ENCODE results near the gene EXOC3.
"Not testable (repeated sequence)": the region's sequence is repeated elsewhere in the genome, so short reads cannot be mapped to it uniquely, and the experiment has no call there.

Gene EXOC3

DNA sequence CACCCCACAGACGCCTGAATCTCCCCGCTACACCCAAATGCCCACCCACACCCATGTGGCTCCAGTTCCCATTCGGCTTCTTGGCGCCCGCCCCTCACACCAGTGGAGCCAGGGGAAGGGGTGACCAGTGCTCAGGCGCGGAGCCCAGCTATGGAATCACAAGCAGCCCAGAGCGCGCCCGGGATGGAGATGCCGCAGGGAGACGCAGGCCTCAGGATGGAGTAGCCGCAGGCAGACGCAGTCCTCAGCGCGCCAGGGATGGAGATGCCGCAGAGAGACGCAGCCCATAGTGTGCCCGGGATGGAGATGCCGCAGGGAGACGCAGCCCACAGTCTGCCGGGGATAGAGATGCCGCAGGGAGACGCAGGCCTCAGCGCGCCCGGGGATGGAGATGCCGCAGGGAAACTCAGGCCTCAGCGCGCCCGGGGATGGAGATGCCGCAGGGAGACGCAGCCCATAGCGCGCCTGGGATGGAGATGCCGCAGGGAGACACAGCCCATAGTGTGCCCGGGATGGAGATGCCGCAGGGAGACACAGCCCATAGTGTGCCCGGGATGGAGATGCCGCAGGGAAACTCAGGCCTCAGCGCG, 65.1 kb downstream of the EXOC3 start:
- not testable (repeated sequence) for DNase-seq

- DNase-seq, result no peak
Measured at GRCh38 chr5:509611-510185, 66.7 kb downstream of the EXOC3 start.

- DNase-seq, result no peak
Measured at GRCh38 chr5:510521-510920, 67.5 kb downstream of the EXOC3 start.

GRCh38 chr5:511476-511875, 68.5 kb downstream of the EXOC3 start:
- no peak for DNase-seq

- no peak for DNase-seq
Measured at GRCh38 chr5:513216-514100, 70.5 kb downstream of the EXOC3 start.

GRCh38 chr5:514101-514485, 71.1 kb downstream of the EXOC3 start:
- no peak for DNase-seq

- DNase-seq, result no peak
Measured at GRCh38 chr5:514673-515072, 71.7 kb downstream of the EXOC3 start.

DNA sequence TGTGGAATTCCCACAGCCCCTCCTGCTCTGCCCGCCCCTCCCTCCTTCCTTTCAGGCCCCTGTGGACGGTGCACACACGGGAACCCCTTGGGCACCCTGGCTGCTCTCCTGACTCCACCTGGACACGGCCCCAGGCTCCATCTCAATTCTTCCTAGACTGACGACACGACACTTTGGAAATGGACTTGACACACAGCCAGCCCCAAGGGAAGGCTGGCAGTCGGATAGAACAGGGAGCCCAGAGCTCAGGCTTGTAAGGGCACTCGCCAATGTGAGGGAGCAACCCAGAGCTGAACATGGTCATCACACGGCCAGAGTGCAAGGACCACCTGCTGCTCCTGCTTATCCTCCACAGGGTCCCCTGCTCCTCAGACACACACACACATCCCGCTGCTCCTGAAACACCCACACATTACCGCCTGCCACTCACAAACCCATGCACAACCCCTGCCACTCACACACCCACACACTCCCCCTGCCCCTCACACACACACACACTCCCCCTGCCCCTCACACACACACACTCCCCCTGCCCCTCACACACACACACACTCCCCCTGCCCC, 72.4 kb downstream of the EXOC3 start:
- DNase-seq, result no peak

- no peak for DNase-seq
Measured at GRCh38 chr5:516338-516925, 73.5 kb downstream of the EXOC3 start.
